MM.1S (cell line): ENCODE results near the gene RC3H2.

Experiments used
- DNase-seq: peaks from one replicate; pipeline ENCODE4 v3.0.0-alpha.2; 2015
- H2AFZ ChIP-seq: fragments of 300-600 bp; sonication (generic); 2 replicates; pipeline ENCODE4 v1.6.0; 2016; ENCODE audit warnings: antibody characterized with exemption, low read length
- H3F3A ChIP-seq: fragments of 300-600 bp; sonication (generic); 2 replicates; pipeline ENCODE4 v1.6.1; 2016; ENCODE audit warnings: mild to moderate bottlenecking, antibody characterized with exemption, low read length, moderate library complexity, mixed read lengths; ENCODE audit not compliant: insufficient read depth
- H3K27ac ChIP-seq: fragments of 300-600 bp; sonication (generic); 2 replicates; pipeline ENCODE4 v1.5.1; 2016; ENCODE audit warnings: mild to moderate bottlenecking, low read length
- H3K27me3 ChIP-seq: fragments of 300-600 bp; sonication (generic); replicated peaks from 2 replicates; pipeline ENCODE4 v1.6.0; 2016; ENCODE audit warnings: low read length; ENCODE audit not compliant: insufficient read depth
- H3K36me3 ChIP-seq: fragments of 300-600 bp; sonication (generic); replicated peaks from 2 replicates; pipeline ENCODE4 v1.6.1; 2016; ENCODE audit warnings: mild to moderate bottlenecking, low read length, mixed read lengths; ENCODE audit not compliant: insufficient read depth
- H3K4me1 ChIP-seq: fragments of 300-600 bp; sonication (generic); 2 replicates; pipeline ENCODE4 v1.6.1; 2016; ENCODE audit warnings: low read length, mixed read lengths
- H3K4me2 ChIP-seq: fragments of 300-600 bp; sonication (generic); 2 replicates; pipeline ENCODE4 v1.6.0; 2016; ENCODE audit warnings: low read depth, low read length
- H3K4me3 ChIP-seq: fragments of 300-600 bp; sonication (generic); 2 replicates; pipeline ENCODE4 v1.5.1; 2016; ENCODE audit warnings: low read length, mixed read lengths
- H3K79me2 ChIP-seq: fragments of 300-600 bp; sonication (generic); 2 replicates; pipeline ENCODE4 v1.6.1; 2016; ENCODE audit warnings: mixed run types, low read length, mixed read lengths
- H3K9ac ChIP-seq: fragments of 300-600 bp; sonication (generic); 2 replicates; pipeline ENCODE4 v1.6.1; 2016; ENCODE audit warnings: low read length, mixed read lengths
- H3K9me2 ChIP-seq: fragments of 300-600 bp; sonication (generic); replicated peaks from 2 replicates; pipeline ENCODE4 v1.6.1; 2016; ENCODE audit warnings: mild to moderate bottlenecking, low read length, mixed read lengths; ENCODE audit not compliant: insufficient read depth
- H3K9me3 ChIP-seq: fragments of 300-600 bp; sonication (generic); replicated peaks from 2 replicates; pipeline ENCODE4 v1.6.1; 2016; ENCODE audit warnings: mild to moderate bottlenecking, low read length, mixed read lengths; ENCODE audit not compliant: insufficient read depth
- H4K20me1 ChIP-seq: fragments of 300-600 bp; sonication (generic); 2 replicates; pipeline ENCODE4 v1.6.1; 2016; ENCODE audit warnings: mild to moderate bottlenecking, low read length, moderate library complexity, mixed read lengths; ENCODE audit not compliant: insufficient read depth
- CTCF ChIP-seq: fragments of 300-600 bp; sonication (generic); IDR thresholded peaks from 2 replicates; pipeline ENCODE4 v1.5.1; 2016; ENCODE audit warnings: antibody characterized with exemption, low read length, mixed read lengths
- EZH2 ChIP-seq: fragments of 300-600 bp; sonication (generic); optimal IDR thresholded peaks from 2 replicates; pipeline ENCODE3; 2017; ENCODE audit warnings: low read depth, mild to moderate bottlenecking, antibody characterized with exemption, low read length, mixed read lengths
- EZH2phosphoT487 ChIP-seq: fragments of 300-600 bp; sonication (generic); IDR thresholded peaks from 2 replicates; pipeline ENCODE4 v1.6.1; 2018; ENCODE audit warnings: antibody characterized with exemption, low read length

RC3H2 gene

GRCh38 chr9:122848256-122848943, 56.8 kb downstream of the RC3H2 start:
- H3K4me2 ChIP-seq, result no peak overlapping the region
- no peaks in the 10 kb centered on the region for H4K20me1 ChIP-seq
- no peak overlapping the region for H3K4me3 ChIP-seq
- no peaks in the 10 kb centered on the region for H3K79me2 ChIP-seq
- H3K9ac ChIP-seq, result no peak overlapping the region
- H3K27me3 ChIP-seq, result no peaks in the 10 kb centered on the region
- H3K27ac ChIP-seq, result no peak overlapping the region
- H3K9me2 ChIP-seq, result no peaks in the 10 kb centered on the region
- no peaks in the 10 kb centered on the region for H3F3A ChIP-seq
- H3K4me1 ChIP-seq, result no peaks in the 10 kb centered on the region
- no peaks in the 10 kb centered on the region; the same call in 1 of the 2 replicates for H3K36me3 ChIP-seq
- no peak for DNase-seq
- TF ChIP-seq CTCF (no peak), EZH2phosphoT487 (no peak), EZH2 (no peak)
- no peaks in the 10 kb centered on the region for H3K9me3 ChIP-seq
- H2AFZ ChIP-seq, result no peak overlapping the region

- no peaks in the 10 kb centered on the region for H4K20me1 ChIP-seq
- H3K9me2 ChIP-seq, result no peaks in the 10 kb centered on the region
- no peak overlapping the region for H3K27ac ChIP-seq
- no peak overlapping the region for H3K4me2 ChIP-seq
- H2AFZ ChIP-seq, result no peak overlapping the region
- no peaks in the 10 kb centered on the region for H3K9me3 ChIP-seq
- TF ChIP-seq EZH2phosphoT487, result no peak
- TF ChIP-seq EZH2, result no peak
- no peak for TF ChIP-seq CTCF
- H3K36me3 ChIP-seq, result no peaks in the 10 kb centered on the region; the same call in 1 of the 2 replicates
- H3K27me3 ChIP-seq, result no peaks in the 10 kb centered on the region
- H3F3A ChIP-seq, result no peaks in the 10 kb centered on the region
- DNase-seq, result no peak
- no peak overlapping the region for H3K4me3 ChIP-seq
- no peak overlapping the region for H3K9ac ChIP-seq
- H3K4me1 ChIP-seq, result no peaks in the 10 kb centered on the region
- H3K79me2 ChIP-seq, result no peaks in the 10 kb centered on the region
Measured at GRCh38 chr9:122846371-122846940, 58.7 kb downstream of the RC3H2 start.

GRCh38 chr9:122845116-122845515, 60.0 kb downstream of the RC3H2 start:
- Histone ChIP-seq H3K4me1 (no peaks in the 10 kb centered on the region), H3K36me3 (no peaks in the 10 kb centered on the region; the same call in 1 of the 2 replicates), H3K27me3 (no peaks in the 10 kb centered on the region), H4K20me1 (no peaks in the 10 kb centered on the region), H3K9me2 (no peaks in the 10 kb centered on the region), H3K4me3 (no peak overlapping the region), H3K9ac (no peak overlapping the region), H3F3A (no peaks in the 10 kb centered on the region), H3K27ac (no peak overlapping the region), H3K79me2 (no peaks in the 10 kb centered on the region), H3K4me2 (no peak overlapping the region), H3K9me3 (no peaks in the 10 kb centered on the region), H2AFZ (no peak overlapping the region)
- DNase-seq, result no peak
- TF ChIP-seq EZH2 (no peak), EZH2phosphoT487 (no peak), CTCF (no peak)
